Right lobe of liver (tissue), 6 donors: ENCODE measurements around the gene IL5. TPM values are rescaled to one million over a fixed set of nuclear protein-coding genes. Genes with fewer than 3 reads are reported as not detected.
"Not testable (repeated sequence)": the region's sequence is repeated elsewhere in the genome, so short reads cannot be mapped to it uniquely, and the experiment has no call there.

Experiments
- ATAC-seq, 4 donors: fragments of 200-7000 bp; cut with Tn5 transposase; one replicate each; pipeline ENCODE4 v1.9.1; 2020; ENCODE audit warnings: mild to moderate bottlenecking in 4 of 4, moderate library complexity in 4 of 4
- DNase-seq, 3 donors: peaks; one replicate each; pipeline ENCODE4 v3.0.0-alpha.2; 2020
- H3K27ac ChIP-seq, 3 donors: fragments of 200-600 bp; one replicate each; pipeline ENCODE4 v1.8.0; 2022
- H3K27me3 ChIP-seq, 2 donors: fragments of 200-600 bp; one replicate each; pipeline ENCODE4 v1.8.0; 2022
- H3K36me3 ChIP-seq, 4 donors: fragments of 200-600 bp; sonication (generic) in 1 of 4; one replicate each; pipeline versions ENCODE4 v1.5.1 to v1.8.0; 2017 to 2022; ENCODE audit warnings: control low read depth in 1 of 4
- H3K4me1 ChIP-seq, 4 donors: fragments of 200-600 bp; sonication (generic) in 1 of 4; one replicate each; pipeline versions ENCODE4 v1.5.1 to v1.8.0; 2017 to 2022; ENCODE audit warnings: control low read depth in 1 of 4
- H3K4me3 ChIP-seq, 3 donors: fragments of 200-600 bp; one replicate each; pipeline ENCODE4 v1.8.0; 2022
- H3K9me3 ChIP-seq, 4 donors: fragments of 200-600 bp; sonication (generic) in 1 of 4; one replicate each; pipeline versions ENCODE4 v1.5.1 to v1.8.0; 2017 to 2022; ENCODE audit warnings: control low read depth in 1 of 4
- CTCF ChIP-seq, 4 donors: fragments of 200-600 bp in 3 of 4; fragments of 450-650 bp in 1 of 4; IDR thresholded peaks; one replicate each; pipeline versions ENCODE4 v1.5.1 to v1.8.0; 2016 to 2022; ENCODE audit warnings: antibody characterized with exemption in 4 of 4, mild to moderate bottlenecking in 2 of 4
- POLR2A ChIP-seq: fragments of 450-650 bp; IDR thresholded peaks from one replicate; pipeline ENCODE4 v1.6.1; 2017; ENCODE audit warnings: antibody characterized with exemption, mild to moderate bottlenecking
- WGBS: methylation state at CpG from one replicate; pipeline ENCODE4 v1.1.6; 2018; ENCODE audit warnings: low coverage, low lambda C conversion rate; ENCODE audit not compliant: insufficient coverage; ENCODE audit errors: missing lambda C conversion rate; 5-methylcytosine and 5-hydroxymethylcytosine counted together
- intact Hi-C, 2 donors: fragments of 100-400 bp; cut with DNase I; formaldehyde crosslinking; loops; one replicate each; pipeline versions ENCODE4 v1.11.2 to v1.14.1; 2022
- total RNA-seq, 6 experiments: library from RNA; depleted of rRNA in 2 of 6; stranded (reverse); fragments of >200 nt in 2 of 6; fragmentation: NEBNext Ultra II Directional in 3 of 6; extraction: Animal tissue kit (Norgen Biotek cat#: 25700) in 3 of 6; gene quantifications; one replicate each; pipeline versions ENCODE4 v1.1.0 to v1.2.4, GENCODE V29; 2016 to 2023
- donor health status: DM: no; HTN: yes; CAD: no.
- donor health status: DM: no; HTN: no; CAD: no.
- donor health status: DM: no; HTN: no; CAD: no.
- donor health status: DM: no; HTN: yes; CAD: no.
- donor health status: DM: no; HTN: yes; CAD: no.

The IL5 gene
- total RNA-seq, 6 experiments from 2014 or later: not detected

- DNase-seq: no peak
- no peaks in the 10 kb centered on the region for H3K4me1 ChIP-seq
- H3K36me3 ChIP-seq: peaks cover 0 to 44% (median 6%) of the 10 kb centered on the region in 4 donors
- no peak overlapping the region for H3K4me3 ChIP-seq
- no peaks in the 10 kb centered on the region for H3K27me3 ChIP-seq
- no peak for ATAC-seq
- TF ChIP-seq CTCF (IDR thresholded peaks at IDR 0.05) (no peak), POLR2A (no peak)
- no peak overlapping the region for H3K27ac ChIP-seq
- intact Hi-C loops: no loop called here
- H3K9me3 ChIP-seq: no peaks in the 10 kb centered on the region
Measured at GRCh38 chr5:132586063-132586462, 42.7 kb upstream of the IL5 start.

DNA sequence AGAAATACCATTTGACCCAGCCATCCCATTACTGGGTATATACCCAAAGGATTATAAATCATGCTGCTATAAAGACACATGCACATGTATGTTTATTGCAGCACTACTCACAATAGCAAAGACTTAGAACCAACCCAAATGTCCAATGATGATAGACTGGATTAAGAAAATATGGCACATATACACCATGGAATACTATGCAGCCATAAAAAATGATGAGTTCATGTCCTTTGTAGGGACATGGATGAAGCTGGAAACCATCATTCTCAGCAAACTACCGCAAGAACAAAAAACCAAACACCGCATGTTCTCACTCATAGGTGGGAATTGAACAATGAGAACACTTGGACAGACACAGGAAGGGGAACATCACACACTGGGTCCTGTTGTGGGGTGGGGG lies 41.2 kb upstream of the IL5 start:
- H3K27ac ChIP-seq, H3K4me3 ChIP-seq, H3K27me3 ChIP-seq, ATAC-seq, H3K9me3 ChIP-seq, intact Hi-C loops, H3K4me1 ChIP-seq, DNase-seq: not testable (repeated sequence)
- WGBS: 80% methylated on average over 1 of the region's 2 CpGs
- peaks cover 0 to 46% (median 9%) of the 10 kb centered on the region in 4 donors for H3K36me3 ChIP-seq

DNA sequence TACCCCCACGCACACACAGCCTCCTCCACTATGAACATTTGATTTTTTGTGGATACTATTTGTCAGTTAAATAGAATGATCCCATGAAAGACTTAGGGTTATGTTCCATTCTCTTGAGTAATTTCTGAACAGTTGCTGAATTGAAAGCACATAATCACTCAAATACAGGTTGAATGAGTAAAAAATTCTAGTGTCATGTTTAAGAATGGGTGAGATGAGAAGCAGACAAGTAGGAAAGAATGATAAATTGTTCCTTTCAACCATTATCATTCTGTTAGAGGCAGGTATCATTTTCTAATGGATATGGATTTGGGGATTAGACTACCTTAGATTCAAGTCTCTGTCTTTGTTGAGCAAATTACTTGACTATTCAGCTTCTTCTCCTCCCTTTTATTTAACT lies 32.8 kb upstream of the IL5 start:
- no peak for TF ChIP-seq POLR2A
- TF ChIP-seq CTCF (IDR thresholded peaks at IDR 0.05): no peak
- 94% methylated on average over 1 of the region's 1 CpG for WGBS
- no peaks in the 10 kb centered on the region for H3K27me3 ChIP-seq
- no peaks in the 10 kb centered on the region for H3K9me3 ChIP-seq
- H3K4me3 ChIP-seq: no peak overlapping the region
- no peak for DNase-seq
- no peaks in the 10 kb centered on the region for H3K4me1 ChIP-seq
- intact Hi-C loops: no loop called here
- peaks cover 0 to 27% (median 12%) of the 10 kb centered on the region in 4 donors for H3K36me3 ChIP-seq
- ATAC-seq: no peak
- H3K27ac ChIP-seq: no peak overlapping the region

DNA sequence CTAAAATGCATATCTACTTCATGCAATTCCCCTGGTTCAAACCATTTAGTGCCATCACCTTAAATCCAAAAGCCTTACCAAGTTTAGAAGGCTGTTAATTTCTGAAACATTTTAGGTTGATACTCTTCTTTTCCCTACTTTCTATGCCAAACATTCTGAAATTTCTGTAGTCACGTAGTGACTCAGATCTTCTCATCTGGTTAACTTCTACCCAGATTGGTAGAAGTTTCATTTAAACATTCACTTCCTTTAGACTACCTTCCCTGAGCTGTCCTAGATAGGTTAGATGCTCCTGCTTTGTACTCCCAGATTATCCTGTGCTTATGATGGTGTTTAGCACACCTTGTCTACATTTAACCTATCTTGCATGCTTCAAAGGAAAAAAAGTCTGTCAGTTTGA lies 23.3 kb upstream of the IL5 start:
- 78% methylated on average over 1 of the region's 1 CpG for WGBS
- ATAC-seq: no peak
- H3K4me3 ChIP-seq: no peak overlapping the region

GRCh38 chr5:132564555-132564954 lies 21.2 kb upstream of the IL5 start:
- H3K27ac ChIP-seq, H3K4me3 ChIP-seq, H3K27me3 ChIP-seq, H3K4me1 ChIP-seq, ATAC-seq, DNase-seq, H3K36me3 ChIP-seq, H3K9me3 ChIP-seq, intact Hi-C loops: not testable (repeated sequence)
- WGBS: 100% methylated on average over 1 of the region's 2 CpGs

More for the DNA sequence above, 23.3 kb upstream of the IL5 start:
- no peak for DNase-seq
- H3K9me3 ChIP-seq: no peaks in the 10 kb centered on the region
- intact Hi-C loops: no loop called here
- H3K4me1 ChIP-seq: no peaks in the 10 kb centered on the region
- H3K27ac ChIP-seq: no peak overlapping the region
- TF ChIP-seq CTCF (IDR thresholded peaks at IDR 0.05) (no peak), POLR2A (no peak)
- no peaks in the 10 kb centered on the region for H3K27me3 ChIP-seq
- peaks cover 0 to 7% (median 0%) of the 10 kb centered on the region in 4 donors for H3K36me3 ChIP-seq

DNA sequence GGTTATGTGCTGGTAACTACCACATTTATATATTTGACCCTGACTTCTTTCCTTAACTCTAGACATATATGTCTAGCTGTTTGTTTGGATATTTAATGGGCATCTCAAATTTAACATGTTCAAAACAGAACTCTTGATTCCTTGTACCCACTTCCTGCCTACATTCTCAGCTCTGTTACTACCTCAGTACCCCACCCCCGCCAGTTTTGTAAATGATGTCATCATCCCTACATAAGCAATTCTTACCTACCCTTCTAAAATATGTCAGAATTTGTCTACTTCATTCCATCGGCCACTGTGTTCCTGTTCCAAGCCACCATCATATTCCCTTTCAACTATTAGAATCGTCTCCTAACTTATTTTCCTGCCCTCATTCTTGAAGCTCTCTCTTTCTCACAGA lies 18.3 kb upstream of the IL5 start:
- intact Hi-C loops: no loop called here
- Histone ChIP-seq H3K27me3 (no peaks in the 10 kb centered on the region), H3K9me3 (no peaks in the 10 kb centered on the region), H3K27ac (no peak overlapping the region), H3K4me1 (peaks cover 0 to 12% (median 4%) of the 10 kb centered on the region in 4 donors), H3K4me3 (no peak overlapping the region), H3K36me3 (peaks cover 0 to 7% (median 0%) of the 10 kb centered on the region in 4 donors)
- TF ChIP-seq CTCF (IDR thresholded peaks at IDR 0.05) (no peak), POLR2A (no peak)
- DNase-seq: no peak
- 88% methylated on average over 3 of the region's 3 CpGs for WGBS
- ATAC-seq: no peak
